GM08714 (cell line): ENCODE measurements around the gene EFCAB6.

Experiments used
- H3K4me3 ChIP-seq: fragments of 200-500 bp; sonication (Bioruptor generic); 2 replicates; pipeline ENCODE4 v1.5.1; 2014; ENCODE audit warnings: mild to moderate bottlenecking, low read length, inconsistent platforms
- ZNF274 ChIP-seq: IDR thresholded peaks from 2 replicates; pipeline ENCODE4 v1.6.1; 2012; ENCODE audit warnings: mild to moderate bottlenecking, low read depth, low read length

Gene EFCAB6

DNA sequence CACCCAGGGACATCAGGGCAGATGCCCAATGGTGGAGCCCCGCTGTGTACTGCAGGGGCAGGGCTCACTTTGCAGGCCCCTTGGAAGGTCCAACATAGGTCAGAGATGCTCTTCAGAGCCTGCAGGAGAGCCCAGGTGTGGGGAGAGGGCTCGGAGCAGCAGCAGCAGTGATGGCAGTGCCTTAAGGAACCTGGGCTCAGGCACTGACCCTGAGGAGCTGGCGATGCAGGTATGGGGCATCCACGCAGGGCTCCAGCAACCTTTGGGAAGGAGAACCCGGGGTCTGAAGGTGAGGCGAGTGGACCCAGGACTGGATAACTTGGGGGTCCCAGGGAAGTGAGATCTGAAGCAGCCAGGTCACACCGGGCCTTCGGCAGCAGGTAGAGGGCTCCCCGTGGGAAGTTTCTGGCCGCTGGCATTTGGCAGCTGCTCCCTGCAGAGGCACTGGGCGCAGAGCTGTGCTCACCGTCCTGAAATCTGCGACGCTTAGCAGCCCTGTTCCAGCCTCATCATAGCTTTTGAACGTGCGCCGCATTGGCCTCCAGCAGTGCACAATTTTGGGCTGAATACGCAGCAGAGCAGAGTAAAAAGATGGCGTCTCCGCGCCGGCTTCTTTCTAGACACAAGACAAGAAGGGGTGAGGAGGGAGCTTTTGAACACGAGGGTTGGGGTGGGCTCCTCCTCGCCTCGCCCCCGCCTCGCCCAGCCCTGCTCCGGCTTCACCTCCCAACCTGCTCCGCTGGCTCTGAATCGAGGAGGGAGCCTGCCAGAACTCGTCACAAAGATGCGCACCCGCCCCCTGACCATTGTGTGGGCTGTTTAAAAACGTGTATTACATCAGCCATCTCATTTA, 281.5 kb downstream of the EFCAB6 start:
- no peak for TF ChIP-seq ZNF274
- no peak overlapping the region for H3K4me3 ChIP-seq

DNA sequence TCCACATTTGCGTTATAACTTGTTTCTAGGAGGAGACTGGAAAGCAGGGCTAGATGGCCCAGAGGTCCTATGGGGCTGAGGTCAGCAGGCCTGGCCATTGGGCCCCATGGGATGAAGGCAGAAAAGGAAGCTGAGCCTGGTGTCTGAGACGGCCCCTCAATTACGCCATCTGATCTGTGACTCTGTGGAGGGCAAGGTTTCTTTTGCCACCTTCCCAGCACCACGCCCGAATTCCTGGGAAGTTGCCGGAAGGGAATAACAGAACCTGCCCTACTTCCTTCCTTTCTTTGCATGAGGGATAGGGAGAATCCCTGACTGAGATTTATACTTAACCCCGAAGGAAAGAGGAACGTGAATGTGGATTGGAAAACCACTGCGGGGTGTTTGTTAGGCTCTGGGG, 282.2 kb downstream of the EFCAB6 start:
- no peak overlapping the region for H3K4me3 ChIP-seq

DNA sequence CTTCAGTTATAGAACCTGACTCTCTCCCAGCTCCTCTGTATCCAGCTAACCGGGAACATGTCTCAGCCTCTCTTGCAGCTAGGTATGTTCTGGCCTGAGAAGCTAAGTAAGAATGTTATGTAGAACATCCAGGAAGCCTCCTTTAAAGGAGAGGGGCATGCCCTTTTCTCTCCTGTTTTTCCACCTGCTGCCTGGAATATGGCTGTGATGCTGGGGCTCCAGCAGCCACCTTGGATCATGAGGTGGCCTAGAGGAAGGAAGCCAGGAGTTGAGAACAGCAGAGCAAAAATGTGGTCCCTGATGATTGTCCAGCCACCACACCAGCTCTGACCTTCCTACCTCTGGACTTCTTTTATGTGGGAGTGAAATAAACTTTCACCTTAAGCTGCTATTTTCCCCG, 282.6 kb downstream of the EFCAB6 start:
- H3K4me3 ChIP-seq = no peak overlapping the region
- TF ChIP-seq ZNF274 = no peak

More for the DNA sequence above, 282.2 kb downstream of the EFCAB6 start:
- no peak for TF ChIP-seq ZNF274

DNA sequence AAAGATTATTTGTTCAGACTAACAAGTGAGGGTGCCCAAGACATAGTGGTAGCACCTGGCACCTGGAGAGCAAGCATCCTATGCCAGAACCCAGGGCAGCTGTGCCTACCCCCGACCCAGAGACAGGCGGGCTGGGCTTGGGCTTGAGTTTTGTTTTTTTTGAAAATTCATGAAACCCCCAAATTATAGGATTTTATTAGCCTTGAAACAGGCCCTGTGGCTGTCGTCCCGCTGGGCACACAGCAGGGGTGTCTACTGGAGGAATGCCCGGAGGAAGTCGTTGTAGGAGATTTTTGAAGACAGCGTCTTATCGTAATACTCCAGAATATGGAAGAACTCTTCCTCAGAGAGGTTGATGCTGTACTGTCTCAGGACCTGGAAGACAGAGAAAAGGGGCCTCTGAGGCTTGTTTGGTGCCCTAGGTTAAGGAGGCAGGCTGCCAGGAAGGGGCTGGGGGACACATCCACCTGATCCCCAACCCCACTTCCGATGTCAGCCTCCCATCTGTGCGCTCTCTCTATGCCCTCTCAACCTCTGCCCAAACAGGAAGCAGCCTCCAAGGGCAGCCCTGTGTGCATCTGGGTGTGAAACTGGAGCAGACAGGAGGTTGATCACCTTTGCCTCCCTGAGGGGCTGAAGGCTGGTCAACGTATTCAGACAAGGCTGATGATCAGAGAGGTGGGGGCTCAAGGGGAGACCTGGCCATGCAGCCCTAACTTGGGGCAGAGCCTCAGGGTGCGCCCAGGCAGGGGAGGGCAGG, 283.3 kb downstream of the EFCAB6 start:
- no peak for TF ChIP-seq ZNF274
- H3K4me3 ChIP-seq = no peak overlapping the region

DNA sequence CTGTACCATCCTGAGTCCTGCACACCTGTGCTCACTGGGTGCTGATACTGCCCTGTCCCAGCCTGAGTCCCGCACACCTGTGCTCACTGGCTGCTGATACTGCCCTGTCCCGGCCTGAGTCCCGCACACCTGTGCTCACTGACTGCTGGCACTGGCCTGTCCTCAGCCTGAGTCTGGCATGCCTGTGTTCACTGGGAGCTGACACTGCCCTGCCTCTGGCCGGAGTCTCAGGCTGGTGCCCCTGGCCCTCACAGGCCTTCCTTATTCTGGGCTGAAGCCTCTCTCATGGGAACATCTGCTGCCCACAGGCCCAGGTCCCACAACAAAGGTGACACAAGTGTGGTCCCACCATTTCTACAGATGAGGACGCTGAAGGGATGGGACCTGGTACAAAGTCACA, 285.2 kb downstream of the EFCAB6 start:
- TF ChIP-seq ZNF274 = no peak
- no peak overlapping the region for H3K4me3 ChIP-seq

DNA sequence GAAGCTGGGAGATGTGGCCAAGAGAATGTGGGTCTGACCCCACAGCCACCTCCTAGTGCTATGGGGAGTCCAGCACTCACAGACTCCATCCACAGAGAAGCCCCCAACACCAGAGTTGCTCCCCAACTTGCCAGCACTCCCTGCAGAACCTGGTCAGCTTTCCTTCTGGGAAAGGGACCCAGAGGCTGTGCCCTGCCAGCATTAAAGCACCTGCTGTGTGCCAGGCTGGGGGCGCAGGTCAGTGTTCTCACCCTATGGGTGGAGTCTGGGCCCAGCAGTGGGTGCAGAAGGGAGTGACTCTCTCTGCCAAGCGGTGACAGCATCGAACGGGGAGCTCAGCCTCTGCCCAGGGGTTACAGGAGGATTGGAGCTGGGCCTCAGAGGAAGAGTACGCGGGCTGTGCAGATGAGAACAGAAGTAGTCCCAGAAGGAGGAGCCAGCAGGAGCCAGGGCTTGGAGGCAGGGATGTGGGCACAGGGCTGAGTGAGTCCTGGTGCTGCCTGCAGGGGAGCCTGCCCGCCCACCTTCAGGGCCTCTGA, 285.9 kb downstream of the EFCAB6 start:
- no peak for TF ChIP-seq ZNF274
- H3K4me3 ChIP-seq = no peak overlapping the region

DNA sequence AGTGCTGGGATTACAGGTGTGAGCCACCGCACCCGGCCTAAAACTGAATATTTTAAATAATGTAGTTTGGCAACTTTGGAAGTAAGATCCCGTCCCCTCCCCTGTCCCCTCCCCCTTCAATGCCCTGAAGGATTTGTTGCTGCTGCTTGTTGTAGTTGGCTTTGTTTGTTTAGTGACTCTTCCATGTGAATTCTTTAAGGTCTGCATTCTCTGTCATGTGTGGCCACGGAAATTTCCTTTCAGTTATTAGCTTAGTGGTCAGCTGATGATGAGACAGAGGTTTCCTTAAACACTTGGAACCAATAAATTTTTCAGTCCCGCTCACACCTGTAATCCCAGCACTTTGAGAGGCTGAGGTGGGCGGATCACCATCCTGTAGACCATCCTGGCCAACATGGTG, 290.4 kb downstream of the EFCAB6 start:
- TF ChIP-seq ZNF274 = no peak

DNA sequence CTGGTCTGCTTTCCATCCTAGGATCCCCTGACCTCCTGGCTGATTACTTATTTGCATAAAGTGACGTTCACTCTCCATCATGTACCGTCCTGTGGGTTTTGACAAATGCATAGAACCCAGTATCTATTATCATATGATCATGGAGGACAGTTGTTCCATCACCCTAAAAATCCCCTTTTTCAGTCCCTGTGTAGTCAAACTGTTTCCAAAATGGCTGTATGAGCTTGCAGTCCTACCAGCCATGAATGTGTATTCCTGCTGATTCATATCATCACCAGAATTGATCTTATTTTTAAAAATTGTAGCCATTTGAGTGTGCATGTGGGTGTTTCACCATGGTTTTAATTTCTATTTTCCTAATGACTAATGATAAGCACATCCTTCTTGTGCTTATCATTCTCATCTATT, 291.5 kb downstream of the EFCAB6 start:
- TF ChIP-seq ZNF274 = no peak
- no peak overlapping the region for H3K4me3 ChIP-seq

More for the DNA sequence above, 290.4 kb downstream of the EFCAB6 start:
- H3K4me3 ChIP-seq = no peak overlapping the region

DNA sequence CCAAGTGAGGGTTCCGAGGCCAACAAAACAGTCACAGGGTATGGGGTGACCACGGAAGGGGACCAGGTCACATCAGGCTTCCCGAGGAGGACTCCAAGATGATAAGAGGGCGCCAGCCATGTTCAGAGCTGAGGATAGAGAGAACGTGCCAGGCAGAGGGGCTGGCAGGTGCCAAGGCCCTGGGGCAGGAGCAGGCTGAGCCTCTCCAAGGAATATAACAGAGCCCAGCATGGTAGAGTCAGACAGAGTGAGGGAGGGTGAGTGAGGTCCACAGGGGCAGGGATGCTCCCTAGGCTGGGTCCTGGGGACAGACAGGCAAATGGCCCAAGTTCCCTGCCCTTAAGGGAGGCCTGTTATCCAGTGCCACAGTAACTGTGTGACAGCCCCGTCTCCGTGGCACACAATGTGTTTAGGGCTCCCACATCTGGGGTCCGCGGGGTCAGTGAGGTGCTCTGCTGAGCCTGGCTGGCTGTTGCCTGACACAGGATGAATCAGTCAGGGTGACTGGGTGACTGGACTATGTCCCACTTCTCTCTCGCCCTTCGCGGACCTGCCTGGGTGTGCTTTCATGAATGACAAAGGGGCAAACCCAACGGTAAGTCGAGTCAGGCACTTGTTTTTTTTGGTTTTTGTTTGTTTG, 295.0 kb downstream of the EFCAB6 start:
- no peak for TF ChIP-seq ZNF274
- no peak overlapping the region for H3K4me3 ChIP-seq

DNA sequence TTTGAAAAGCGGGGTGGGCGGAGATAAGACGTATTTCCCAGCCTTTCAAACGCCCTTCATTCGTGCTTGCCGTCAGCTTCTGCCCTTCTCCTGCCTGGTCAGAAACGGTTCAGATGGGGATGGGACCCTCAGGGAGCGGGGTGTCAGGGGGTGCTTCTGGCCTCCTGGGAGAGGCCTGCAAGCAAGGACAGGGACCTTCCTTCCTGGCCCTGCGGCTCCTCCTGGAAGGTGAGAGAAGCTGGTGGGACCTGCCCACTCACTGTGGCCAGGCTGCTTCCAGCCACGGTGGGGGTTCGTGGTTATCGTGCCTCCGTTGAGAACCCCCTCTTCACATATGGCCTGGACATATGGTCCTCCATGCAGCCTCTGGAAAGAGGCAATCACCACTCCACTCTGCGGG, 295.7 kb downstream of the EFCAB6 start:
- TF ChIP-seq ZNF274 = no peak
- no peak overlapping the region for H3K4me3 ChIP-seq

DNA sequence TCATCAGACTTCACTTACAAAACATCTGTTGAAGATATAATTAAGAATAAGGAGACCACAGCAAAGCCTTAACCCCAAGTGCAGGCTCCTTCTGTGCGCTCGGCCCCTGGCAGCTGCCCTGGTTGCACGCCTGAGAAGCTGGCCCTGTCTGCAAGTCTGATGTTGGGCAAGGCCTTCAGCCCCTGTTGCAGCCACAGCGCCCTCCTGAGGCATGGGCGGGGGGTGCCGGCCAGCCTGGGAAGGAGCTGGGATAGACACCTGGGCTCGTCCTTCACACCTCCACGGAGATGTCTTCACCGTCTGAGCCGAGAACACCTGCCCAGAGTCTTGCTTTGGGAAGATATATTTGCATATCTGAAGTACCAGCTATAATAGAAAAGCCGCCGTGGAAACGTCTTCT, 296.2 kb downstream of the EFCAB6 start:
- TF ChIP-seq ZNF274 = no peak
- no peak overlapping the region for H3K4me3 ChIP-seq

DNA sequence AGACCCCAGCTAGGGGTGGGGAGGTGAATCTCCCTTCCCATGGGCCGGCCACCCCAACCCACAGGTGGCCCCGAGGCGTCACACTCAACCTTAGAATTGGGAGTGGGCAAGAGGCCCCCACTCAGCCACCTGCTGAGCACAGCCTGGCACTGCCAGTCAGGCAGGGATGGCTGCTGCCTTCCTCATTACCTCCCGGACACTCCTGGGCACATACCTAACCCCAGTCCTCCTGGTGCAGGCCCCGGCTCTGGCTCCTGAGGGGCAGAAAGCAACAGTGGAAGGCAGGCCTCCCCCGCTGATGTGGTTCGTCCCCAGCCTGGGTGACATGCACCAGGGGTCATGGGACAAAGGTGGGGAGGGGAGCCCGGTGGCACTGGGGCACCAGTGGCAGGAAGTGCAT, 296.7 kb downstream of the EFCAB6 start:
- no peak for TF ChIP-seq ZNF274
- no peak overlapping the region for H3K4me3 ChIP-seq

DNA sequence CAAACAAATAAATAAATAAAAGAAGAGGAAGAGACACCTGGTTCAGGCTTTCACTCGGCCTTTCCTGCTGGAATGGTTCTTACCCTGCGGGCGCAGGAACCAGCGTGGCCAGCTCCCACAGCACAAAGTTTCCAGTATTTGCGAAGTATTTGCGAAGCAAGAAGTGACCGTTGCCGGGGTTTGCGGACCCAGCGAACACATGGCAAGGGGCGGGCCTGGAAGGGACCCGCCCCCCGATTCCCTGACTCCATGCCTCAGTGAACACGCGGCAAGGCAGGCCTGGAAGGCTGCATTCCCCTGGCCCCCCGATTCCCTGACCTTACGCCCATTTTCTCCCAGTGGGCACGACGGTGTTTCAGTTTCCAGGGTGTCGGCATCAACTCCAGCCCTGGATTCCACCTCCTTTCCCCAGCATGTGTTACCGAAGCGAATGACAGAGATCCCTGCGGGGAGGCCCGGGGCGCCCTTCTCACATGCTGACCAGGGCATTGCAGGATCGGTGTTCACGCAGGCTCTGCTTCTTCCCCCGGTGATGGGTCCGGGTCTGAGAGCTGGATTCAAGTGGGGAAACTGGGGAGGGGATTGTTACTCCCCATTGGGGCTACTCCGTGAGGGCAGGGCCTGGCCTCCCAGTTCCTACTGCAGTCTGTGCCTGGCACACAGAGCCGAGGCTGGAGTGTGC, 297.5 kb downstream of the EFCAB6 start:
- TF ChIP-seq ZNF274 = no peak
- no peak overlapping the region for H3K4me3 ChIP-seq

DNA sequence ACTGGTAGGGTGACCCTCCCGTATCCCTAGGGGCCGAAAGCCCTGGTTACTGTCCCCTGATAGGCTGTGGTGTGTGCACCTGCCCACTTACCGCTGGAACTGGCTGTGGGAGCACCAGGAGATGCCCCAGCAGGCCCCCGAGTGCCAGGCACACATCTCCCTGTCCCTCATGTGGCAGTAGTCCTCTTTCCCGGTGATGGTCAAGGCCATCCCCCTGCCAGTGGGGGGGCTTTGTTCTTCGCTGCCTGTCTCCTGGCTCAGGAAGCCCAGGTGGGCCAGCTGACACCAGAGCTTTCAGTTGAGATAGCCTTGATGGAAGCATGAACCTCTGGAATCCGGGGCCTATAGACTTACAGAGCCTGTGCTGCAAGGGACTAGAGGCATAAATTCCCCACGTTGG, 299.8 kb downstream of the EFCAB6 start:
- no peak for TF ChIP-seq ZNF274
- H3K4me3 ChIP-seq = no peak overlapping the region
